KOPT-K1 (cell line): ENCODE results near the gene NRROS.

Source experiments
- H3K27ac ChIP-seq: fragments of 200-600 bp; sonication (generic); 2 replicates; pipeline ENCODE4 v1.5.1; 2016; ENCODE audit warnings: antibody characterized with exemption, mild to moderate bottlenecking, low read depth, low read length; ENCODE audit not compliant: poor library complexity, severe bottlenecking
- H3K36me3 ChIP-seq: fragments of 200-600 bp; sonication (generic); 2 replicates; pipeline ENCODE4 v1.5.1; 2017; ENCODE audit warnings: antibody characterized with exemption, mild to moderate bottlenecking, low read length, moderate library complexity; ENCODE audit not compliant: insufficient read depth
- H3K9me3 ChIP-seq: fragments of 200-600 bp; sonication (generic); 2 replicates; pipeline ENCODE4 v1.5.1; 2017; ENCODE audit warnings: antibody characterized with exemption, low read length, mild to moderate bottlenecking; ENCODE audit not compliant: insufficient read depth, poor library complexity, severe bottlenecking

Gene NRROS

DNA sequence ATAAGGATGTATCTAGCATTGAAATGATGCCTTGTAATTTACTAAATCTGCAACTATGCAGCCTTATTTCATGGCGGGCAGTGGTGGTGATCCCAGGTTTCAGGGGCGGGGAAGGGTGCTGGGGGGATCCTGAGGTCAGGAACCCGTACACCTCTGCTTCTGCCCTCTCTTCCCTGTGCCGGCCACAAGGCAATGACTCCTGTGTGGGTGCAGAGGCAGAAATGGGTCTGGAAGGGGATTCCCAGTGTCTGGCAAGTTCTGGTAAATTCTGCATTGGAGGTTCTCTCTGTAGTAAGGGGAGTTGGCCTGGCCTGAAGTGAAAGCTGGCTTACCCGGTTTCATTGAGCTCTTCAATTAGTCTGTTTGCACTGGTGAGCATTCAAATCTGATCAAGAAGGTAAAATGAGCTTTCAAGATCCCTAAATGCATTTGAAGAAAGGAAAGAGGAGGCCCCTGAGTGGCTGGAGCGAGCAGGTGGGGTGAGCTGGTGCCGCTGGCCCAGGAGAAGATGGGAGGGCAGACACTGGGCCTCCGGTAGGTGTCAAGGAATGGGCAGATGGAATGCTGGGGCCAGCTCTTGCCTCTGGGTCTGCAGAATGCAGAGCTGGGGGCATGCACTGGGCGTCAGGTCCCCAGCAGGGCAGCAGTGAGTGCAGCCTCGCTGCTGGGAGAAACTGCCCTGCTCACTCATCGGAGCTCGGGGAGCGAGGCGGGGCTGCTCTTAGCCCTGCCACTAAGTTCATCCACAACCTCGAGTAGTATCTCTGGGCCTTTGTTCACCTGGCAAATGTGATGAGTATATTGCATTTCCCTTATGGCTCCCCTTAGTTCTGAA is 13.7 kb downstream of the NRROS start:
- Histone ChIP-seq H3K36me3 (peaks cover 100% of the 10 kb centered on the region), H3K9me3 (no peaks in the 10 kb centered on the region), H3K27ac (peak overlapping the region; percentile 16)

DNA sequence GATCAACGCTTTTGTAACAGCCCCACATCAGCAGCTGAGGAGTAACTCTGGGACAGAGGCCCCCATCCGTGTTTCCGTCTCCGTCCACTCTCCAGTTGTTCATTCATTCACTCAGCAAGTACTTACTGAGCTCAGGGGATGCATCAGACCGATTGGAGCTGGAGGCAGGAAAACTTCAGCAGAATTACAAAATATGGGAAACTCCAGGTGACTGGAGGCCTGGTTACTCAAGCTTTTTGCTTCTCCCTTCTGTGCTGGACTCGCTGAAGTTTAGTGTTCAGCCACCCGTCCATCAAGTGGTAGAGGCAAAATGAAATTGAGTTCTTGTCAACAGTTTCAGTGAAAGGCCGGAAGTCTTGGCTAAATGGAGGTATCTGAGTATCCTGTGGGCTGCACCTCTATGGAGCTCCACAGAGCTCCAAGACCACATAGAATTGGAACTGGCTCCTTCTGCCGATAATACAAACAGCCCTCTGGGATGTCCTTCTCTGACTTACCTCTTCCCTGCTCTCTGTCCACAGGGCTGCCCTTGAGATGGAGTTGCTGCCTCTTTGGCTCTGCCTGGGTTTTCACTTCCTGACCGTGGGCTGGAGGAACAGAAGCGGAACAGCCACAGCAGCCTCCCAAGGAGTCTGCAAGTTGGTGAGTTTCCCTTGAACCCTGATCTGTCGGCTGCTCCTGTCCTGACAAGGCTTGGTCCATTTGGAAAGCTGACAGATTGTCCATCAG is 14.7 kb downstream of the NRROS start:
- peak overlapping the region; percentile 16 for H3K27ac ChIP-seq
- H3K36me3 ChIP-seq: peaks cover 100% of the 10 kb centered on the region
- no peaks in the 10 kb centered on the region for H3K9me3 ChIP-seq

DNA sequence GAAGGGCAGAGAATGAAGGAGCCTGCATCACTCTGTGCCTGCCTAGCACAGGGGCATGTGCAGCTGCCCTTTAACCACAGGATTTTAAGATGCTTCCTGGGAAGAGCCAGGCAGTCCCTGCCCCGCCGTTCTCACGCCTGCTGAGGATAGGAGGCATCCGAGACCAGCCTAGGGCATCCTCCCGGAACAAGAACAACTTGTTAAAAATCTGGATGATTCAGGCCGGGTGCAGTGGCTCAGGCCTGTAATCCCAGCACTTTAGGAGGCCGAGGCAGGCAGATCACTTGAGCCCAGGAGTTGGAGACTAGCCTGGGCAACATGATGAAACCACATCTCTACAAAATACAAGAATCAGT is 15.2 kb downstream of the NRROS start:
- Histone ChIP-seq H3K9me3 (no peaks in the 10 kb centered on the region), H3K27ac (no peak overlapping the region), H3K36me3 (peaks cover 100% of the 10 kb centered on the region)

DNA sequence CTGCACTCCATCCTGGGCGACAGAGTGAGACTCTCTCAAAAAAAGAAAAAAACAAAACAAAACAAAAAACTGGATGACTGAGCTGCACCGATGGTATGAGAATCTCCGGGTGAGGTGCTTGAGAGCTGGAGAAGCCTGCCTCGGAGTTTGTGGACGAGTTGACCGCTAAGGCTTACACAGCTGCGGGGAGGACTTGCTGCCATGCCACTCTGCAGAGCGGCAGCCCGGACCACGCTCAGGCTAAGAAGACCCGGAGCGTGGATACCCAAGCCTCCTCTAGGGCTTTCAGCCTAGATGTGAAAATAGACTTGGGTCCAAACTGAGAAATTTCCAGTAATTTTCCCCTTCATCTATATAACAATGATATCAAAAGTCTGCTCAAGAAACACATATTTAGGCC is 16.0 kb downstream of the NRROS start:
- H3K36me3 ChIP-seq: peaks cover 100% of the 10 kb centered on the region
- no peak overlapping the region for H3K27ac ChIP-seq
- H3K9me3 ChIP-seq: no peaks in the 10 kb centered on the region

DNA sequence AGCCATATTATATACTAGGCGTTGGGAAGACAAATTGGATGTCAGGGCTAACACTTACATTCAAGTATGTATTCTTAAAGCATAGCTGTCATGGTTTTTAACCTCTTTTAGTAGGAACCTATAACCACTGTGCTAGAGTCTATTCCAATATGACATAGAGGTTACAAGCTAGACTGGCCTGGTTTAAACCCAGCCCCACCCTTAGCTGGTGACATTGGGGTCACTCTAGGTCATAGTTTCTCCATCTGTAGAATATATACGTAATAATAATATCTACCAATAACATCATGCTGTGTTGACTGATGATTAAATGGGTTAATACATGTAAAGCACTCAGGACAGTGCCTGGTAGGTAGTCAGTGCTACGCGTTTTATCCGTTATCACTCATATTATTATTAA is 16.7 kb downstream of the NRROS start:
- Histone ChIP-seq H3K27ac (no peak overlapping the region), H3K36me3 (peaks cover 100% of the 10 kb centered on the region), H3K9me3 (no peaks in the 10 kb centered on the region)

DNA sequence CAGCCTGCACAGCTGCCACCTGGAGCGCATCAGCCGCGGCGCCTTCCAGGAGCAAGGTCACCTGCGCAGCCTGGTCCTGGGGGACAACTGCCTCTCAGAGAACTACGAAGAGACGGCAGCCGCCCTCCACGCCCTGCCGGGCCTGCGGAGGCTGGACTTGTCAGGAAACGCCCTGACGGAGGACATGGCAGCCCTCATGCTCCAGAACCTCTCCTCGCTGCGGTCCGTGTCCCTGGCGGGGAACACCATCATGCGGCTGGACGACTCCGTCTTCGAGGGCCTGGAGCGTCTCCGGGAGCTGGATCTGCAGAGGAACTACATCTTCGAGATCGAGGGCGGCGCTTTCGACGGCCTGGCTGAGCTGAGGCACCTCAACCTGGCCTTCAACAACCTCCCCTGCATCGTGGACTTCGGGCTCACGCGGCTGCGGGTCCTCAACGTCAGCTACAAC is 20.4 kb downstream of the NRROS start:
- peaks cover 96% of the 10 kb centered on the region for H3K36me3 ChIP-seq
- no peak overlapping the region for H3K27ac ChIP-seq
- no peaks in the 10 kb centered on the region for H3K9me3 ChIP-seq

DNA sequence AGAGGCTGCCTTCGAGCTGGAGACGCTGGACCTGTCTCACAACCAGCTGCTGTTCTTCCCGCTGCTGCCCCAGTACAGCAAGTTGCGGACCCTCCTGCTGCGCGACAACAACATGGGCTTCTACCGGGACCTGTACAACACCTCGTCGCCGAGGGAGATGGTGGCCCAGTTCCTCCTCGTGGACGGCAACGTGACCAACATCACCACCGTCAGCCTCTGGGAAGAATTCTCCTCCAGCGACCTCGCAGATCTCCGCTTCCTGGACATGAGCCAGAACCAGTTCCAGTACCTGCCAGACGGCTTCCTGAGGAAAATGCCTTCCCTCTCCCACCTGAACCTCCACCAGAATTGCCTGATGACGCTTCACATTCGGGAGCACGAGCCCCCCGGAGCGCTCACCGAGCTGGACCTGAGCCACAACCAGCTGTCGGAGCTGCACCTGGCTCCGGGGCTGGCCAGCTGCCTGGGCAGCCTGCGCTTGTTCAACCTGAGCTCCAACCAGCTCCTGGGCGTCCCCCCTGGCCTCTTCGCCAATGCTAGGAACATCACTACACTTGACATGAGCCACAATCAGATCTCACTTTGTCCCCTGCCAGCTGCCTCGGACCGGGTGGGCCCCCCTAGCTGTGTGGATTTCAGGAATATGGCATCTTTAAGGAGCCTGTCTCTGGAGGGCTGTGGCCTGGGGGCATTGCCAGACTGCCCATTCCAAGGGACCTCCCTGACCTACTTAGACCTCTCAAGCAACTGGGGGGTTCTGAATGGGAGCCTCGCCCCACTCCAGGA is 21.1 kb downstream of the NRROS start:
- Histone ChIP-seq H3K27ac (no peak overlapping the region), H3K36me3 (peaks cover 91% of the 10 kb centered on the region), H3K9me3 (no peaks in the 10 kb centered on the region)

DNA sequence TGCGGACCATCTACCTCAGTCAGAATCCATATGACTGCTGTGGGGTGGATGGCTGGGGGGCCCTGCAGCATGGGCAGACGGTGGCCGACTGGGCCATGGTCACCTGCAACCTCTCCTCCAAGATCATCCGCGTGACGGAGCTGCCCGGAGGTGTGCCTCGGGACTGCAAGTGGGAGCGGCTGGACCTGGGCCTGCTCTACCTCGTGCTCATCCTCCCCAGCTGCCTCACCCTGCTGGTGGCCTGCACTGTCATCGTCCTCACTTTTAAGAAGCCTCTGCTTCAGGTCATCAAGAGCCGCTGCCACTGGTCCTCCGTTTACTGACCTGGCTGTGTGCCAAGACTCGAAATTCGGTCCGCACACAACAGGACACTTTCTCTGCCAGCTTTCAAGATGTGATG is 21.9 kb downstream of the NRROS start:
- peaks cover 90% of the 10 kb centered on the region for H3K36me3 ChIP-seq
- no peaks in the 10 kb centered on the region for H3K9me3 ChIP-seq
- H3K27ac ChIP-seq: no peak overlapping the region

DNA sequence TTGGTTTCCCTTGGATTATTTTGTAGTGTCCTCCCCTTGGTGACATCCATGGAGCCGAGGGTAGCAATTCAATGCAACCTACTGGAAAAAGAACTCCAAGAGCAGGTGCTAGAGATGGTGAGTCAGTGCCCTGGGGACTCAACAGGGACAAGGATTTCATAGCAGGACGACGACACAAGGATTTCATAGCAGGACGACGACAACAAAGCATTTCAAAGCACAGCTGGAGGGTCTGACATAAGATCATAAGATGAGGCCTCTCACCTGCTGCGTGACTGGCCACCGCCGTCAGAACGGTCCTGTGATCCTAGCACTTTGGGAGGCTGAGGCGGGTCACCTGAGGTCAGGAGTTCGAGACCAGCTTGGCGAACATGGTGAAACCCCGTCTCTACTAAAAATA is 22.5 kb downstream of the NRROS start:
- no peak overlapping the region for H3K27ac ChIP-seq
- H3K36me3 ChIP-seq: peaks cover 86% of the 10 kb centered on the region
- H3K9me3 ChIP-seq: no peaks in the 10 kb centered on the region

DNA sequence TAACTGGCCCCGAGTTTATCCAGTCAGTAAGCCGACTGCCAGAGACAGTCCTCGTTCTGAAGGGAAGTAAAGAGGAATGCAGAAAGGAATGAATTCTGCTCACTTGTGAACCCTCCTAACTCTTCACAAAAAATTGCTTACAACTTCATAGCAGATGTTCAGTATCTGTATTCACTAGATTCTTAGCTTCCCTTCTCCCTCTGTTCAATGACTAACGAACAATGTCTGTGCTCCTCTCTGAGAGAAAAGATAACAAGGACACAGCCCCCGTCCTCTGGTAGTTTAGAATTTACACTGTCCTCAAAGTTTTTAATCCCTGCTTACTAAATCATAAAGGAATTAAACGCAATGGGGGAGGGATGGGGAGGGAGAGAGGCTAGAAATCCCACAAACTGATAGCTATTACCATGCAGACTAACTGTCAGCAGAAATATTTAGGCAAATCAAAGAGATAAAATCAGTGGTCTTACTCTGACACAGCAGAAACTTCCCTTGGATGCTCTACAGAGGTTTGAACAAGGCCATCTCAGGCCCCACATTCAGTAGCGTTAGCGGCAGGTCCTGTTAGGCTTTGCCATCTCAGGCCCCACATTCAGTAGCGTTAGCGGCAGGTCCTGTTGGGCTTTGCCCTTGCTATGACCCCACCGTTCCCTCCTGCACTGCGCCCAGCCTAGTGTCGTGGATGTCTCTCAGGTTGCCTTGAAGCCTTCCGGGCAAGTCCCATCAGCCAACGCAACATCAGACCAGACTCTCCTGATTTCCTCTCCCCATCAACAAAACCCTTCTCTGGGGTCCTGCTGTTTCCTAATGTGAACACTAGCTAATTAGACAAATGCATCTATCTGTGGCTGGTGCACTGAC is 23.4 kb downstream of the NRROS start:
- peak overlapping the region; percentile 28 for H3K27ac ChIP-seq
- H3K9me3 ChIP-seq: no peaks in the 10 kb centered on the region
- peaks cover 80% of the 10 kb centered on the region for H3K36me3 ChIP-seq

DNA sequence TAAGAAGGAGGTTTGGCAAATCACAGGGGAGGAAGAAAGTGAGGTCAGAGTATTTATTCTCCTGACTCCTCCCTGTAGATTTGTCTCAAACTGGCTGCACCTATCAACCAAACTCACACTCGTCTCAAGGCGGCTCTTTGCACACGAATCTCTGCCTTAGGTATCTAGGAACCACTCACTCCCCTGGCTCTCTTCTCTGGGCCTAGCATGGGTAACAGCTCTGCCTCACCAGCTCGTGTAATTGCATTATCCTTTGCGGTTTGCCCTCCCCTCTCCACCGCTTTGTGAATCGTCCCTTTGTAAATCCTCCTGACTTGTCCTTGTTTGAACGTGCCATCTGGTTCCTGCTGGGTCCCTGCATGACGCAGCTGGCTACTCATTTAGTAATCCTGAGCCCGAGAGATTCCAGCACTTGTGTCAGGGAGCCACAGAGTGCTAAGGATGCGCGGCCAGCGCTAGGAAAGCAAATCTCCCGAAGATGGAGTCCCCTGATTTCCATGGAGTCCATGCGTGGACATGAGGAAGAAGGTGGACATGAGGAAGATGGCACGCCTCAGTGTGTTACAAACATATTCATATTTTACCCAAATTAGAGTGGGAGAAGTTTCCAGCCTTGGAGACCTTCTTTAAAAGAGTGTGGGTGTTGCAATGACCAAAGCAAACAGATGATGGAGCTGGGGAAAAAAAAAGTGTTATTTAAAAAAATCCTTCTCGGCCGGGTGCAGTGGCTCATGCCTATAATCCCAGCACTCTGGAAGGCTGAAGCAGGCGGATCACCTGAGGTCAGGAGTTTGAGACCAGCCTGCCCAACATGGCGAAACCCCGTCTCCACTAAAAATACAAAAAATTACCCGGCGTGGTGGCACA is 26.7 kb downstream of the NRROS start:
- H3K9me3 ChIP-seq: no peaks in the 10 kb centered on the region
- peaks cover 47% of the 10 kb centered on the region for H3K36me3 ChIP-seq
- no peak overlapping the region for H3K27ac ChIP-seq

DNA sequence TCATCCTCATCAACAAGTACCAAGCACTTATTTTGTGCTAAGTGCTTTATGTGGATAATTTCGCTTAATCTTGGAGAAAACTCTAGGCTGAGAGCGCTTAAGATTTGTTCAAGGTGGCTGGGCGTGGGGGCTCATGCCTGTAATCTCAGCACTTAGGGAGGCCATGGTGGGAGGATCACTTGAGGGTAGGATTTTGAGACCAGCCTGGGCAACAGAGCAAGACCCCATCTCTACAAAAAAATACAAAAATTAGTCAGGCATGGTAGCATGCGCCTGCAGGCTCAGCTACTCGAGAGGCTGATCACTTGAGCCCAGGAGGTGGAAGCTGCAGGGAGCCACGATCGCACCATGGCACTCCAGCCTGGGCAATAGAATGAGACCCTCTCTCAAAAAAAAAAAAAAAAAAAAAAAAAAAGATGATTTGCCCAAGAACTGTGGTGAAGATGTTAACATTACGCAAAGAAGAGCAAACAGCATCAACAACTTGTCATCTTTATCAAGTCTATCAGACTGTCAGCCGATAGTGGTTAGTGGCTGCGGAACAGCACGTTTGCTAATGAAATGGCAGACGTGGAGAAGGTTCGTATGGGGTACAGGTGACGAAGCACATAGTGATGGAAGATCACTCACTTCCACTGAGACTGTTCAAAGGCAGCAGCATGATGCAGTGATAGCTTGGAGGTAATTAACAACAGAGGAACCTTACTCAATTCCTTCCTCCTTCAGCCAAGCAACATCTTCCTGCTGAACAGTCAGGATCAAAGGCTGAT is 27.7 kb downstream of the NRROS start:
- no peaks in the 10 kb centered on the region for H3K9me3 ChIP-seq
- peaks cover 37% of the 10 kb centered on the region for H3K36me3 ChIP-seq
- no peak overlapping the region for H3K27ac ChIP-seq

DNA sequence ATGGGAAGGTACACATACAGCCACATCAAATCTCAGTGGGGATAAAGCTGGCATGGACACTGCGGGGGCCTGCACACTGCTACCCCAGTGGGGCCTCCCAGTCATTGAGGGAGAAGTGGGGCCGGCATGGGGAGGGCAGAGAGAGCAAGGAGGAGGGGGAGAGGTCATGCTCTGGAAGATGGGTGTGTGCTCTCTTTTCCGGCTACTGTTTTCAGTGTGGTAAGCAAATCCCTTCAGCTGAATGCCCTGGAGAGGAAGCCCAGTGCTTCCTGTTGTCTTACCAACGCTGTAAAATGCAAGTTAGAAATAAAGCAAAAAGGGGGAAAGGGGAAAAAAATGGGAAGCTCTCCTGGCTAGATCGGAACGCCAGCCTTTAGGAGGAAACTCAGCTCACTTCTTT is 30.8 kb downstream of the NRROS start:
- peaks cover 24% of the 10 kb centered on the region; the same call in 1 of the 2 replicates for H3K36me3 ChIP-seq
- H3K27ac ChIP-seq: no peak overlapping the region
- H3K9me3 ChIP-seq: no peaks in the 10 kb centered on the region
